HG03039 (cell line): ENCODE measurements around the gene ITGA11.

Experiments used
- ATAC-seq: cut with Tn5 transposase; IDR thresholded peaks from one replicate; pipeline ENCODE4 v1.9.1; 2021; ENCODE audit warnings: mild to moderate bottlenecking, moderate library complexity; ENCODE audit not compliant: unreplicated experiment

Gene ITGA11

GRCh38 chr15:68333775-68334470 is 98.0 kb downstream of the ITGA11 start:
- no peak for ATAC-seq

DNA sequence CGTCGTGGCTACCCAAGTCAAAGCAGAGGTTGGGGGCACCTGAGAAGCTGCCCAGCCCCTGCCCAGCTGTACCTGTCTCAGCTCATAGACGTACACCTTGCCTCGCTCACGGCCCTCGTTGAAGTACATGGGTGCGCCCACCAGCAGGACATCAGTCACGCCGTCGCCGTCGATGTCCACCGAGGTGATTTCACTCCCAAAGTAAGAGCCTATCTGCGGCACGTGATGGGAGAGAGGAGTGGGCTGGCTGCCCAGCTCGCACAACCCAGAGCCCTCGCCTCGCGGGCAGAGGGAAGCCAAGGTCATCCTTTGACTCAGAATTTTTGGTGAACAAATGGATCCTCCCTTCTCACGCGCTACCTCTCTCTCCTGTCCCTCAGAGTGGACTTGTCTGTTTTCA is 99.7 kb downstream of the ITGA11 start:
- ATAC-seq: no peak

GRCh38 chr15:68330901-68331300 is 101.1 kb downstream of the ITGA11 start:
- no peak for ATAC-seq

- no peak for ATAC-seq
Observed at GRCh38 chr15:68330416-68330815, 101.5 kb downstream of the ITGA11 start.

DNA sequence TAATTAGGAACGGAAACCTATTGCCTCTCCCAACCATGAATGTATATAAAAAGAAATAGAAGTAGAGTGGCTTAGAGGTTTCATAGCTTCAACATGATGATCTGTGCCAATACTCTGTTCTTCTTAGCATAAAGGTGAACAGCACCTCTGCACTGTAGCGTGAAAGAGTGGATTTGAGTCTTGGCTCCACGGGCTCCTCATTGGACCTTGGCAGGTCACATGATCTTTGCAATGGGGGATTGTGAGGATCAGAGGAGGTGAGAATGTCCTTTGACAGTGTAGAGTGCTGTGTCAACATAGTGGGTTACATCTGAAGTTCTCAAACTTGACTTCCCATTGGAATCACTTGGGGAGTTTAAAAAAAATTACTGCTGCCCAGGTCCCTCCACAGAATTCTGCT is 103.0 kb downstream of the ITGA11 start:
- ATAC-seq: no peak

DNA sequence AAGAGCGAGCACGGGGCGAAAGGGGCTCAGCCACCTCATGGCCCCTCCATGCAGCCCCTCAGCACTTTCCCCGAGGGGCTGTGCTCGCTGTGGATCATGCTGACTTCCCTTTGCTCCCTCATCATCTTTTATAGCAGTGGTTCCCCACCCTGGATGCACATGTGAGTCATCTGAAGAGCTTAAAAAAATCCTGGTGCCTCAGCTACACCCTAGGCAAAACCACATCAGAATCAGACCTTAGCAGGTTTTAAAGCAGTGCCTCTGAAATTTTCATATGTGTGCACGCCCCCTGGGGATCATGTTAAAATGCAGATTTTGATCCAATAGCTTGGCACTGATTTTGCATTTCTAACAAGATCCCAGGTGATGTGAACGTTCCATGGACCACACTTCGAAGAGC is 103.5 kb downstream of the ITGA11 start:
- ATAC-seq: no peak

- ATAC-seq: no peak
Observed at GRCh38 chr15:68326711-68327354, 105.1 kb downstream of the ITGA11 start.

GRCh38 chr15:68325726-68326125 is 106.2 kb downstream of the ITGA11 start:
- ATAC-seq: no peak

- no peak for ATAC-seq
Observed at GRCh38 chr15:68322796-68323195, 109.2 kb downstream of the ITGA11 start.

DNA sequence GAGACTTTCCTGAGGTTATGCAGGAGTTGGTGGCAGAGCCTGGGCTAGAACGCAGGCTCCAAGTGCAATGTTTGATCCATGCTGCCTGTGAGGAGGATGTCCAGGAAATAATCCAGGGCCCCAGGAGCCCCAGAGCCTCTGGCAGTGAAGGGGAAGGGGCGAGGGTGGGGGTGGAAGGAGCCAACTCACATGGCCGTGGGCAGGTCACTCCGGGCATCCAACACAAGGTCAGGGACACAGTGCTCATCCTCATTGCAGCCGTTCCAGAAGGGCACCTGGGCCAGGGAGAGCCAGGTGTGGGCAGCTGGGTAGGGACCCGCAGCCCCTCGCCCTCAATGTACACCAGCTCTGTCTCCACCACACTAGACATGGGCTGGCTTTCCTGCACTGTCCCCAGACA is 110.7 kb downstream of the ITGA11 start:
- ATAC-seq: no peak

- no peak for ATAC-seq
Observed at GRCh38 chr15:68319997-68320396, 112.0 kb downstream of the ITGA11 start.

- no peak for ATAC-seq
Observed at GRCh38 chr15:68318931-68319909, 112.7 kb downstream of the ITGA11 start.

DNA sequence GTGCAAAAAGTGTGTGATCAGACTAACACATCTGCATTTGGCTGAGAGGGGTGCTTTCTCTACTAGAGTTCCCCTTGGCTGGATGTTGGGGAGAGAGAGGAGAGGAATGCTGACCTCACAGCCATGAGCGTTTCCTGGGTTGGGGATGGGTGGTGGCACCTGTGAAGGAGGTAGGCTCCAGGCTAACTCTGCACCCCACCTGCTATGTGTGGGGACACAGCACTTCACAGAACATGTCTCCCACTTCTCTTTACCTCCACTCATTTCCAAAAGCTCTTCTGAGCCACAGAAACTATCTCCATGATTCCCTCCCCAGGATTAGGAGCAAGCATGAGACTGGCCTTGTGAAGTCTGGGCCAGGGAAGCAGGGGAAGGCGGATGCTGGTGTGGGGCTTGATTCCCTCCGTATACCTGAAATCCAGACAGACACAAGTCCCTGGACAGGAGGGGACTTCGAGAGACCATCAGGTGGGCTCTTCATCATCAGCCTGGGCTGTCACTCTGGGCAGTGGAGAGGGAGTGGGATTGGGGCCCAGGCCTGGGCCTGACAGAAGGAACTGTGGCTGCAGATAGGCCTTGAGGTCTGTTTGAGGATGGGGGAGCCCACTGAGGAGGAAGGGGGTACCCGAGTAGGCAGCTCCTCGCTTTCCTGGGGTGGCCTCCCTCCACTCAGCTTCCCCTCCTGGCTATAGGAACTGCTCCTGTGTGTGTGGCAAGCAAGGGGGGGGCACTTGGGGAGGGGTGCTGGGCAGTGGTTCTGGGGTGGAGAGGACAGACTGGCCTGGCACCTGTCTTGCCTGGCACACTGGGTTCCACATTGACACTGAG is 113.7 kb downstream of the ITGA11 start:
- no peak for ATAC-seq

DNA sequence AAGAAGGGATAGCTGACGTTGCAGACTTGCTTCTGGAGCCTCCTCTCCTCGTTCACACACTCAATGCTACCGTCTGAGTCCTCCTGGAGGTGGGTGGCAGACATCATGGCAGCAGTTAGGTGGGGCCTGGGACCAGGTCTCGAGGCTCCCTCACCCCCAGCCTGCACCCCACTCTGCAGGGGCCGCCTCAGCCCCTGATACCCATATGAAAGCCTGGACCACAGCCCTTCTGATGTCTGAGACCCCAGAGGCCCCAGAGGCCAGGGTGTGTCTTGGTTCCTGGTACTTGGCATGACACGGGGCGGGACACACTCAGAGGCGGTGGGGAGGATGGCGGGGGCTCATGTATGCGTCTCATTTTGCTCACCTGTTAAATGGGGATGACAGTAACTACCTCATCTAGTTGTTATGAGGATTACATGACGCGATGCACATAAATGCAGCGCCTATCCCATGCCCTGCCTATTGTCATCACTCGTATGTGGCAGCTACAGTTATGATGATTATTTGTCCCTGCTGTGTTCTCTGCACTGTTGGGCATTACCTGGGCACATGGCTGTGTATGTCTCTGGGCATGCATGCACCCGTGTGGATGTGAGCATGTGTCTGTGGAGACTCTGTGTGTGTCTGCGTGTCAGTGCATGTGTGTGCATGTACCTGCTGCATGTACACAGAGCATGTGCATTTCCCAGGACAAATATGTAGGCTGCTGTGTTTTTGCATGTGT is 114.5 kb downstream of the ITGA11 start:
- ATAC-seq: no peak

GRCh38 chr15:68316061-68316804 is 115.7 kb downstream of the ITGA11 start:
- no peak for ATAC-seq

GRCh38 chr15:68315495-68316031 is 116.4 kb downstream of the ITGA11 start:
- ATAC-seq: no peak

GRCh38 chr15:68315035-68315434 is 116.9 kb downstream of the ITGA11 start:
- ATAC-seq: no peak

- no peak for ATAC-seq
Observed at GRCh38 chr15:68314563-68314962, 117.4 kb downstream of the ITGA11 start.
